HG03571 (cell line): Measurements from ENCODE around the gene CD79B.
A peak's percentile ranks its signal among the peaks of the same experiment; 100 is the strongest.

Experiments
- ATAC-seq: cut with Tn5 transposase; IDR thresholded peaks from one replicate; pipeline ENCODE4 v1.9.1; 2021; ENCODE audit not compliant: unreplicated experiment

The CD79B gene

GRCh38 chr17:63931981-63932561, at the start of gene CD79B:
Gene CD79B, minus strand, starts transcription at chr17:63932331. Its CDS starts 70 bp downstream, at chr17:63932261.
- peak; percentile 77 for ATAC-seq

- ATAC-seq: no peak
These were observed 46.4 kb upstream of the CD79B start for GRCh38 chr17:63978272-63979200.

- no peak for ATAC-seq
These were observed 44.6 kb upstream of the CD79B start for GRCh38 chr17:63976702-63977101.

GRCh38 chr17:63975541-63976092, 43.5 kb upstream of the CD79B start:
- ATAC-seq: no peak

- no peak for ATAC-seq
These were observed 42.6 kb upstream of the CD79B start for GRCh38 chr17:63974594-63975192.

GRCh38 chr17:63973930-63974593, 41.9 kb upstream of the CD79B start:
- ATAC-seq: no peak

- ATAC-seq: no peak
These were observed 41.1 kb upstream of the CD79B start for GRCh38 chr17:63973247-63973646.

GRCh38 chr17:63972796-63973195, 40.7 kb upstream of the CD79B start, which contains the start of gene SCN4A:
Gene SCN4A, minus strand, starts transcription at chr17:63972918. Its CDS starts 77 bp downstream, at chr17:63972841.
- no peak for ATAC-seq

- ATAC-seq: no peak
These were observed 37.1 kb upstream of the CD79B start for GRCh38 chr17:63969278-63969677.

- ATAC-seq: no peak
These were observed 35.8 kb upstream of the CD79B start for GRCh38 chr17:63967953-63968352.

GRCh38 chr17:63966646-63967264, 34.6 kb upstream of the CD79B start:
- no peak for ATAC-seq

- ATAC-seq: no peak
These were observed 31.0 kb upstream of the CD79B start for GRCh38 chr17:63963123-63963522.

GRCh38 chr17:63962298-63962744, 30.2 kb upstream of the CD79B start:
- ATAC-seq: no peak

- no peak for ATAC-seq
These were observed 29.5 kb upstream of the CD79B start for GRCh38 chr17:63961355-63962212.

GRCh38 chr17:63960430-63960829, 28.3 kb upstream of the CD79B start:
- ATAC-seq: no peak

GRCh38 chr17:63960006-63960405, 27.9 kb upstream of the CD79B start:
- ATAC-seq: no peak

- no peak for ATAC-seq
These were observed 24.3 kb upstream of the CD79B start for GRCh38 chr17:63956296-63956920.

- ATAC-seq: no peak
These were observed 23.7 kb upstream of the CD79B start for GRCh38 chr17:63955791-63956190.

GRCh38 chr17:63955232-63955631, 23.1 kb upstream of the CD79B start:
- ATAC-seq: no peak
